ENCODE results near the gene ADISSP. TPM values are rescaled to one million over a fixed set of nuclear protein-coding genes. Genes with fewer than 3 reads are reported as not detected.

Gene ADISSP
- total and polyA plus RNA-seq, 2 of the 13 experiments (the other 11 are each of a cell fraction or from before 2014, with no cell fraction given): 38.3 to 90.6 TPM

DNA sequence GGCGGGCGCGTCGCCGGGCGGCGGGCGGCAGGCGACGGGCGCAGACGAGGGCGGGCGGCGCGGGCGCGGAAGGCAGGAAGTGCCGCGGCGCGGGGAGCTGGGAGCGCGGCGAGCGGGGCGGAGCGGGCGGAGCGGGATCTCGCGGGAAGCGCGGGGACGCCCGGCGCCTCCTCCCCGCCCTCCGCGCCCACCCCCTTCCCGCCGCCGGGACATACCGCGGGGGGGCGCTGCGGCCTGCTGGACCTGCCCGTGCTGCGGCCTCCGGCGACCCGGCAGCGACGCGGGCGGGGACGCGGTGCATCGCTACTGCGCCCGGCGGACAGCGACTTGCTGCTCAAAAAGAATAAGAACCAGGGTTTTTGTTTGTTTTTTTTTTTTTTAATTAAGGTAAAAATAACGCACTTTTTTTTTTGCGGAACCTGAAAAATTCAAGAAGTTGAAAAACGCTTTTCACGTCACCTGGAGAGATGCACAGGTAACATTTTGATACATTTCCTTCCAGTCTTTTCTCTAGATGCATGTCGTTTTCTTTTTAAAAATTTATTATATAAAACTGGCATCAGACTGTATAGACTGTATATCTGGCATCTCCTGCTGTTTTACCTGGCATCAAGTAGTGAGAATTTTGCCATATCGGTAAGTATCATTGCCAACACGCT, 19.2 kb upstream of the ADISSP start, which contains the start of gene CENPB (continued):
- TF ChIP-seq, protein P1, sequence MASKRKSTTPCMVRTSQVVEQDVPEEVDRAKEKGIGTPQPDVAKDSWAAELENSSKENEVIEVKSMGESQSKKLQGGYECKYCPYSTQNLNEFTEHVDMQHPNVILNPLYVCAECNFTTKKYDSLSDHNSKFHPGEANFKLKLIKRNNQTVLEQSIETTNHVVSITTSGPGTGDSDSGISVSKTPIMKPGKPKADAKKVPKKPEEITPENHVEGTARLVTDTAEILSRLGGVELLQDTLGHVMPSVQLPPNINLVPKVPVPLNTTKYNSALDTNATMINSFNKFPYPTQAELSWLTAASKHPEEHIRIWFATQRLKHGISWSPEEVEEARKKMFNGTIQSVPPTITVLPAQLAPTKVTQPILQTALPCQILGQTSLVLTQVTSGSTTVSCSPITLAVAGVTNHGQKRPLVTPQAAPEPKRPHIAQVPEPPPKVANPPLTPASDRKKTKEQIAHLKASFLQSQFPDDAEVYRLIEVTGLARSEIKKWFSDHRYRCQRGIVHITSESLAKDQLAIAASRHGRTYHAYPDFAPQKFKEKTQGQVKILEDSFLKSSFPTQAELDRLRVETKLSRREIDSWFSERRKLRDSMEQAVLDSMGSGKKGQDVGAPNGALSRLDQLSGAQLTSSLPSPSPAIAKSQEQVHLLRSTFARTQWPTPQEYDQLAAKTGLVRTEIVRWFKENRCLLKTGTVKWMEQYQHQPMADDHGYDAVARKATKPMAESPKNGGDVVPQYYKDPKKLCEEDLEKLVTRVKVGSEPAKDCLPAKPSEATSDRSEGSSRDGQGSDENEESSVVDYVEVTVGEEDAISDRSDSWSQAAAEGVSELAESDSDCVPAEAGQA (IDR thresholded peaks at IDR 0.05; ENCODE audit: low read depth): no peak
- TF ChIP-seq, protein P1 (CRISPR knock-in tag; IDR thresholded peaks at IDR 0.05; ENCODE audit: borderline replicate concordance): no peak
- TF ChIP-seq MIXL1 (CRISPR knock-in tag; IDR thresholded peaks at IDR 0.05) (peak; percentile 39; the same call in 1 of the 2 replicates), SPEN (CRISPR knock-in tag; IDR thresholded peaks at IDR 0.05; ENCODE audit: low read depth) (peak; percentile 78), DNMT1 (CRISPR knock-in tag; IDR thresholded peaks at IDR 0.05) (0 out of 2 replicates have a peak, but pooled peaks have one; percentile 53), GZF1 (CRISPR knock-in tag; IDR thresholded peaks at IDR 0.05) (no peak), POLR2G (IDR thresholded peaks at IDR 0.05; ENCODE audit: low read depth, low read length) (peak; percentile 53), ZNF136 (CRISPR knock-in tag; IDR thresholded peaks at IDR 0.05; ENCODE audit: low read depth) (no peak), ZNF570 (CRISPR knock-in tag; IDR thresholded peaks at IDR 0.05; ENCODE audit: borderline replicate concordance) (no peak), KLF13 (CRISPR knock-in tag; IDR thresholded peaks at IDR 0.05) (no peak), ZNF550 (CRISPR knock-in tag; IDR thresholded peaks at IDR 0.05; ENCODE audit: borderline replicate concordance) (no peak), ZBTB7B (CRISPR knock-in tag; IDR thresholded peaks at IDR 0.05) (0 out of 2 replicates have a peak, but pooled peaks have one; percentile 31), GATAD1 (CRISPR knock-in tag; IDR thresholded peaks at IDR 0.05) (peak; percentile 72), EP300 (IDR thresholded peaks at IDR 0.05; ENCODE audit: low read depth in 2 of 2, low read length in 2 of 2) (no peak), EP300 (CRISPR knock-in tag; IDR thresholded peaks at IDR 0.05; ENCODE audit: borderline replicate concordance) (no peak), RBM39 (IDR thresholded peaks at IDR 0.05; ENCODE audit: low read depth, low read length, poor library complexity, severe bottlenecking) (no peak), ZNF790 (CRISPR knock-in tag; IDR thresholded peaks at IDR 0.05; ENCODE audit: borderline replicate concordance) (no peak; the same call in 1 of the 2 replicates)
- TF ChIP-seq, protein P2, sequence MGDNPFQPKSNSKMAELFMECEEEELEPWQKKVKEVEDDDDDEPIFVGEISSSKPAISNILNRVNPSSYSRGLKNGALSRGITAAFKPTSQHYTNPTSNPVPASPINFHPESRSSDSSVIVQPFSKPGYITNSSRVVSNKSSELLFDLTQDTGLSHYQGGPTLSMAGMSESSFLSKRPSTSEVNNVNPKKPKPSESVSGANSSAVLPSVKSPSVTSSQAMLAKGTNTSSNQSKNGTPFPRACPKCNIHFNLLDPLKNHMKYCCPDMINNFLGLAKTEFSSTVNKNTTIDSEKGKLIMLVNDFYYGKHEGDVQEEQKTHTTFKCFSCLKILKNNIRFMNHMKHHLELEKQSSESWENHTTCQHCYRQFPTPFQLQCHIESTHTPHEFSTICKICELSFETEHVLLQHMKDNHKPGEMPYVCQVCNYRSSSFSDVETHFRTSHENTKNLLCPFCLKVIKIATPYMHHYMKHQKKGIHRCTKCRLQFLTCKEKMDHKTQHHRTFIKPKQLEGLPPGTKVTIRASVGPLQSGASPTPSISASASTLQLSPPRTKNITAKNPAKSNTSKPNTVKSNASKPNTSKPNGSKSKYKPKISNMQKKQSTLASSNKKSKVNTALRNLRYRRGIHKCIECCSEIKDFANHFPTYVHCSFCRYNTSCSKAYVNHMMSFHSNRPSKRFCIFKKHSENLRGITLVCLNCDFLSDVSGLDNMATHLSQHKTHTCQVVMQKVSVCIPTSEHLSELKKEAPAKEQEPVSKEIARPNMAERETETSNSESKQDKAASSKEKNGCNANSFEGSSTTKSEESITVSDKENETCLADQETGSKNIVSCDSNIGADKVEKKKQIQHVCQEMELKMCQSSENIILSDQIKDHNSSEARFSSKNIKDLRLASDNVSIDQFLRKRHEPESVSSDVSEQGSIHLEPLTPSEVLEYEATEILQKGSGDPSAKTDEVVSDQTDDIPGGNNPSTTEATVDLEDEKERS (CRISPR knock-in tag; IDR thresholded peaks at IDR 0.05): no peak
- TF ChIP-seq, protein P3, sequence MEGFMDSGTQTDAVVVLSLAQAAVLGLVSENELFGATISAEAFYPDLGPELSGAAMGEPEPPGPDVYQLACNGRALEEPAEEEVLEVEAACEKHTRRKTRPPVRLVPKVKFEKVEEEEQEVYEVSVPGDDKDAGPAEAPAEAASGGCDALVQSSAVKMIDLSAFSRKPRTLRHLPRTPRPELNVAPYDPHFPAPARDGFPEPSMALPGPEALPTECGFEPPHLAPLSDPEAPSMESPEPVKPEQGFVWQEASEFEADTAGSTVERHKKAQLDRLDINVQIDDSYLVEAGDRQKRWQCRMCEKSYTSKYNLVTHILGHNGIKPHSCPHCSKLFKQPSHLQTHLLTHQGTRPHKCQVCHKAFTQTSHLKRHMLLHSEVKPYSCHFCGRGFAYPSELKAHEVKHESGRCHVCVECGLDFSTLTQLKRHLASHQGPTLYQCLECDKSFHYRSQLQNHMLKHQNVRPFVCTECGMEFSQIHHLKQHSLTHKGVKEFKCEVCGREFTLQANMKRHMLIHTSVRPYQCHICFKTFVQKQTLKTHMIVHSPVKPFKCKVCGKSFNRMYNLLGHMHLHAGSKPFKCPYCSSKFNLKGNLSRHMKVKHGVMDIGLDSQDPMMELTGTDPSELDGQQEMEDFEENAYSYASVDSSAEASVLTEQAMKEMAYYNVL (CRISPR knock-in tag; IDR thresholded peaks at IDR 0.05; ENCODE audit: borderline replicate concordance): peak; percentile 17; the same call in 1 of the 2 replicates

Measured in HepG2 (cell line).